Memory B cell (primary cell): ENCODE measurements around the gene ATXN7L1.
"Not testable (repeated sequence)": the region's sequence is repeated elsewhere in the genome, so short reads cannot be mapped to it uniquely, and the experiment has no call there.

Experiments
- ATAC-seq: fragments of 150-1000 bp; cut with Tn5 transposase; 2 replicates; pipeline ENCODE4 v1.10.0; 2021; ENCODE audit warnings: low read depth, mild to moderate bottlenecking, moderate library complexity
- DNase-seq, 2 donors: peaks; one replicate each; pipeline ENCODE4 v3.0.0; 2022; ENCODE audit warnings: low spot score in 2 of 2
- H3K27ac Mint-ChIP-seq: one replicate; pipeline ENCODE4 v1.8.0; 2022; ENCODE audit warnings: mild to moderate bottlenecking, moderate library complexity, mixed read lengths
- H3K27me3 Mint-ChIP-seq: one replicate; pipeline ENCODE4 v1.8.0; 2022; ENCODE audit warnings: mixed read lengths
- H3K36me3 Mint-ChIP-seq: one replicate; pipeline ENCODE4 v1.8.0; 2022; ENCODE audit warnings: mild to moderate bottlenecking, mixed read lengths
- H3K4me1 Mint-ChIP-seq: one replicate; pipeline ENCODE4 v1.8.0; 2022; ENCODE audit warnings: mixed read lengths
- H3K4me3 Mint-ChIP-seq: one replicate; pipeline ENCODE4 v1.8.0; 2022; ENCODE audit warnings: mild to moderate bottlenecking, moderate library complexity, mixed read lengths
- H3K9me3 Mint-ChIP-seq: one replicate; pipeline ENCODE4 v1.8.0; 2022; ENCODE audit warnings: mixed read lengths

Gene ATXN7L1

DNA sequence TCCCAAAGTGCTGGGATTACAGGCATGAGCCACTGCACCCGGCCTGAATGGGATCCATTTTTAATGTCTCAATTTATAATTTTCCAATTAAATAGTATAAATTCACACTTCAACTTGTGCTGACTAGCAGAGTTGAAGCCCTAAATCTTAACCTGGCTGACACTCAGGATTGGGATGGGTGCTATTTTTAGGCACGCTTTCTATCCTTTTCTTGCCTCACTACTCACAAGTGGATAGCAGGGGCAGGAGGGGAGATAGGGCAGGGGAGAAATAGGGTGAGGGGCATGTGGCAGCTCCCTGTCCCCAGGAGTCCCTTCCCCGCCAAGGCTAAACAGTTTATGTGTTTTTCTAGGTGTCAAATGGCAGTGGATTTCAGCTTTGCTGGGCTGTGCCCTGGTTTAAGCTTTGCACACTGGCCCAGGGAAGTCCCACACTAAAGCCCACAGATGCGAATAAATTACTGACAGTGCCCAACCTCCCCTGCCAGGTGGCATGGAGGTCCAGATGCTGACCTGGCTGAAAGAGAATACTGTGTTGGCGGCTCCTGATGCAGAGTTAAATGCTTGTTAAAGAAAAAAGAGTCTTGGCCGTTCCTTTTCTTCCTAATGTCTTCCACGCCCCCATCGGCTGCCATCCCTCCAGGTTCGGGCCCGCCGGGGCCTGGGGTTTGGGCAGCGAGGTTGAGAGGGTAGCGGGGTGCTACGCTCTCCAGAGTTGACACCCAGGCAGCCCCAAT lies 259.0 kb downstream of the ATXN7L1 start:
- DNase-seq (no peak), ATAC-seq (no peak)
- H3K27ac Mint-ChIP-seq: no peak overlapping the region
- no peaks in the 10 kb centered on the region for H3K27me3 Mint-ChIP-seq
- no peak overlapping the region for H3K4me3 Mint-ChIP-seq
- H3K36me3 Mint-ChIP-seq: peaks cover 34% of the 10 kb centered on the region
- H3K9me3 Mint-ChIP-seq: no peaks in the 10 kb centered on the region
- H3K4me1 Mint-ChIP-seq: no peaks in the 10 kb centered on the region

DNA sequence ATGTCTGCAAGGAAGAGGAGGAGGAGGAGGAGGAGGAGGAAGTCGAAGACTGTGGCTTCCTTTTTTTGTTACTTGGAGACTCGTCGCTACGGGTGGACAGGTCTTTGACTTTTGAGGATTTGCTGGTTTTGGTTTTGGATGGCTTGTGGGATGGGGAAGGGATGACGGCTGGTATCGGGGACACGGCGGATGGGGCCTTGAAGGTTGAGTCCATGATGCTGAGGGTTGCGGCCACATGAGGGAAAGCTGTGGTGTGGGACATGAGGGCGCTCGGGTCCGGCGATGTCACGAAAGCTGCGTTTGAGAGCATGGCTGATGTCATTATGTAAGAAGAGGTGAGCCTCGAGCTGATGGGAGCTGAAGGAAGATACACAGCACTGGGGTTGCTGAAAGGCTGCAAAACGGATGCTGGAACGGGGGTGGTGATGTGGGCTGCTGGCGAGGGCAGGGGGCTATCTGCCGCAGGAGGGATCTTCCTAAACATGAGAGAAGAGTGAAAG lies 262.0 kb downstream of the ATXN7L1 start:
- H3K9me3 Mint-ChIP-seq: no peaks in the 10 kb centered on the region
- no peaks in the 10 kb centered on the region for H3K4me1 Mint-ChIP-seq
- no peak overlapping the region for H3K4me3 Mint-ChIP-seq
- no peak overlapping the region for H3K27ac Mint-ChIP-seq
- no peaks in the 10 kb centered on the region for H3K27me3 Mint-ChIP-seq
- peaks cover 24% of the 10 kb centered on the region for H3K36me3 Mint-ChIP-seq
- no peak for DNase-seq
- ATAC-seq: no peak

DNA sequence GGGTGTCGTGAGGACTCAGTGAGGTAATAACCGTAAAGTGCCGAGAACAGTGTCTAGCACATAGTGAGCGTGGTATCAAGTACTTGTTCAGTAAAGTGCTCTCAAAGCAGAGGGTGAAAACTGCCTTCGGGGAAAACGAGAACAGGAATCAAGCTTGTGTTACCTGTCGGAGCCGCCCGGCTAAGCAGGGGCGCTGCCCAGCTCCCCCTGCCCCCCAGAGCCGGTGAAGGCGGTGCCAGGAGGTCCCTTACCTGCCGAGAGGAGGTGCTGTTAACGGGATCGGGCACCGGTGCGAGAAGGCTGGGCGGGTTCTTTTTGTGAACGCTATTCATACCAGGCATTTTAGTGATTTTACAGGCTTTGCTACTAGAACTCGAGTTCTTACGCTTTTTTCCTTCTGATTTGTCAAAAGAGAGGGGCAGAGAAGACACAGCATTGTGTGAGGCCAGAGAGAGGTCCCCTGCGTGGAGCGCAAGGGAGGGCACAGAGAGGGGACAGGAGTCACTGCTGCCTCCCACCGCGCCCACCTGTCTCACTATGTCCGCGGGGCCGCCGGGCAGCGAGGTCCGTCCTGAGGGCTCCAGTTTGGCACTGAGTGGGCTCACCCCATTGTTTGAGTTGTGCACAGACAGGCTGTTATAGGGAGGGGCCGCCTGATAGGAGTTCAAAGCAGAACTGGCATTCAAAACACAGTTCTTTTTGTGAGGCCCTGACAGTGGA lies 262.6 kb downstream of the ATXN7L1 start:
- Mint-ChIP-seq H3K36me3 (peaks cover 25% of the 10 kb centered on the region), H3K27ac (no peak overlapping the region), H3K4me3 (no peak overlapping the region), H3K4me1 (no peaks in the 10 kb centered on the region), H3K27me3 (no peaks in the 10 kb centered on the region), H3K9me3 (no peaks in the 10 kb centered on the region)
- no peak for ATAC-seq
- no peak for DNase-seq

DNA sequence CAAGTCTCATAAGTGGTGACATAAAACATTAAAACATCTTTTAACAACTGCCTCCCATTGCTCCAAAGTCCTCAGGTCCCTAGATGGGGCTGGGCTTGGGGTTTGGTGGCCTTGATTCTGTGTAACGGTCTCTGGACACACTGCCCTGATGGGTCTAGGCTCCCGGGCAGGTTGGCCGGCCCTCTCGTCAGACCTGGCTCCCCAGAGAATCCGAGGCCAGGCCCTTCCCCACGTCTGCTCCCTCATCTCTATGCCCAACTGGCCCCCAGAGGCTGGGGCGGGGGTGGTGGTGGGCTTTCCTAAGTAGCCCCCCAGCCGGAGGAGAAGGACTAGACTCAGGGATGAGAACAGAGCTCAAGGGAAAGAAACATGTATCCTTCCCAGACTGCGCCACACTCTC lies 263.6 kb downstream of the ATXN7L1 start:
- DNase-seq: no peak
- H3K27me3 Mint-ChIP-seq: no peaks in the 10 kb centered on the region
- no peak overlapping the region for H3K4me3 Mint-ChIP-seq
- H3K4me1 Mint-ChIP-seq: no peaks in the 10 kb centered on the region
- H3K27ac Mint-ChIP-seq: no peak overlapping the region
- peaks cover 20% of the 10 kb centered on the region for H3K36me3 Mint-ChIP-seq
- ATAC-seq: no peak
- H3K9me3 Mint-ChIP-seq: no peaks in the 10 kb centered on the region

DNA sequence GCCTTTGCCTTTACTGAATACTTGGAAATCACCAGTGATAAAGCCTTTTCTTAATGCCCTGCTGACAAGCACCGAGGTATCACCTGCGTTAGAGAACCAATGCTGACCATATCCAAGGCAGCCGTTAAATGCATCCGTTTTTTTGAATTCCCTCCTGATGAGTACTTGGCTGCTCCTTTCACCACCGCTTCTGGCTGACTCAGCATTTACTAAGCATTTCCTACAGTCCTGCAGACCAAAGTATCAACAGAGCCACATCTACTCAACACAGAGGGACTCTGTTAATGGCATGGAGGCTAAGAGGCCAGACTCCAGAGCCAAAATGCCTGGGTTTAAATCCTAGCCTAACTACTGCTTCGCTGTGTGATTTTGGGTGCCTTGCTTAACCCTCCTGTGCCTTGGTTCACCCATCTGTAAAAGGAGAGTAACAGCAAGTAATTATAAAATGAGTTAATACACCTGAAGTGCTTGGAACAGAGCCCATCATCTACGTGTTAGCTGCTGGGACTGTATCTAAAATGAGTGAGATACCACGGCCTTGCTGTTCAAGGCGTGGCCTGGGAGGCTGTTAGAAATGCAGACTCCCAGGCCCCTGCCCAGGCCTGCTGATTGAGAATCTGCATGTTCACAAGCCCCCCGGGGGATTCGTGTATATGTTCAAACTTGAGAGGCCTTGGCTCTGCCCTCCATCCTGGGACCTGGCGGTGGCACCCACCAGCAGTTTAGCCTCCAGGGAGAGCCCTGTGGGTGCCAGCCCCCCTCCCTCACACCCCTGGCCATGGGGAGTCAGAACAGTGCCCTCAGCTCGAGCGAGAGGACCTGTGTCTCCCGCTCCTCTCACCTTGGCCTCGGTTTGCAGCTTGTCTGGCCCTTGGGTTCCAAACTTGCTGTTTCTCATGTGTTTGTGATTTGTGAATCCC lies 264.3 kb downstream of the ATXN7L1 start:
- H3K36me3 Mint-ChIP-seq: peaks cover 23% of the 10 kb centered on the region
- ATAC-seq (no peak), DNase-seq (no peak)
- H3K27ac Mint-ChIP-seq: no peak overlapping the region
- H3K9me3 Mint-ChIP-seq: no peaks in the 10 kb centered on the region
- H3K27me3 Mint-ChIP-seq: no peaks in the 10 kb centered on the region
- no peaks in the 10 kb centered on the region for H3K4me1 Mint-ChIP-seq
- H3K4me3 Mint-ChIP-seq: no peak overlapping the region

DNA sequence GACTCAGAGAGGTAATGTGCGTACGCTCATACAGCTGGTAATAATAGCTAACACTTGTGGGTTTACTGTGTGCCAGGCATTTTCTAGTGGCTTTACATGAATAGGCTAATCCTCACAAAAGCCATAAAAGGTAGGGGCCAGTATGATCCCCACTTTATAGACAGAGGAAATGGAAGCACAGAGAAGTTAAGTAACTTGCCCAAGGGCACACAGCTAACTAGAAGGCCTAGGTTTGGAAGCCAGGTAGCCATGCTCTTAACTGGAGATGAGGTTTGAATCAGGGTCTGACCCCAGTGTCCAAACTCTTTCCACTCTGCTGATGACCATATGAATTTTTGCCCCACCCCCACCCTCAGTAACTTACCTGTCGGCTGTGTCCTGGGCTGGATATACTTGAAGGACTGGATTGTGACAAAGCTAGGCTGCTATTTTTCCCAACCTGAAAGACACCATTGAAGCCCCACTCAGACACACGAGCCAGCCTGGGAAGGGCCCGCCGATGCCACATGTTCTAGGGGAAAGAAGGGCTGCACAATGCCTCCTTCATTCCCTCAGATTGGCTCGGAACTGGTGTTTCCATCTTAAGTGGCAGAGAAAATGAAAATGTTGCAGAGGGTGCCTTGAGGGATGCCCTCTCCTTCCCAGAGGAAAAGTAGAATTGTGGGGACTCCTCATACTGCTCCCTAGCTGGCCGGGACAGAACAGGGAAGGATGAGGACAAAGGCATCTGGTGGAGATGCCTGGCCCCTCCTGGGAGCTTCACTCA lies 266.1 kb downstream of the ATXN7L1 start:
- H3K4me1 Mint-ChIP-seq: no peaks in the 10 kb centered on the region
- ATAC-seq: no peak
- no peak overlapping the region for H3K27ac Mint-ChIP-seq
- H3K9me3 Mint-ChIP-seq: no peaks in the 10 kb centered on the region
- no peak for DNase-seq
- H3K4me3 Mint-ChIP-seq: no peak overlapping the region
- peaks cover 18% of the 10 kb centered on the region for H3K36me3 Mint-ChIP-seq
- no peaks in the 10 kb centered on the region for H3K27me3 Mint-ChIP-seq

DNA sequence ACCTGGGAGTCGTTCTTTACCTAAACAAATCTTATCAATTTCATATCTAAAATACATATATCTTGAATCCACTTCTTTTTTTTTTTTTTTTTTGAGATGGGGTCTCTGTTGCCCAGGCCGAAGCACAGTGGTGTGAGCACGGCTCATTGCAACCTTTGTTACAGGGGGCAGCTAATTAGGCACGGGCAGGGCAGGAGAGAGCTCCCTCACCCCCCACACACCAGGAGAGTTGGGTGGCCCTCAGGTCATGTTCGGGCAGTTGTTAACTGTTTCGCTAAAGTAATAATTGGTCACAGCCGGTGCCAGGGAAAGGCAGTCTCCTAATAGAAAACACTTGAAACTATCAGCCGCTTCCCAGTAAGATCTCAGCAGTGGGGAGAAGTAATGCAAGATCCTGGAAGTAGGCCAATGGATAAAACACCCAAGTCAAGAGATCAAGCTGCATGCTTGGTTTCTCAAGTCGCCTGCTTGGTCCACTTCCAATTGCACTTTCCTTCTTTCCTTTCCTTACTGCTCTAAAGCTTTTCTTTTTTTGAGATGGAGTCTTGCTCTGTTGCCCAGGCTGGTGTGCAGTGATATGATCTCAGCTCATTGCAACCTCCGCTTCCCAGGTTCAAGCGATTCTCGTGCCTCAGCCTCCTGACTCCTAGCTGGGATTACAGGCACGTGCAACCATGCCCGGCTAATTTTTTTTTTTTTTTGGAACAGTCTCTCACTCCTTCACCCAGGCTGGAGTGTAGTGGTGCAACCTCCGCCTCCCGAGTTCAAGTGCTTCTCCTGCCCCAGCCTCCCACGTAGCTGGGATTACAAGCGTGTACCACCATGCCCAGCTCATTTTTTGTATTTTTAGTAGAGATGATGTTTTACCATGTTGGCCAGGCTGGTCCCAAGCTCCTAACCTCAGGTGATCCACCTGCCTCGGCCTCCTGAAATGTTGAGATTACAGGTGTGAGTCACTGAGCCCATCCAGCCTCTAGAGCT lies 273.8 kb downstream of the ATXN7L1 start:
- DNase-seq (no peak), ATAC-seq (no peak)
- Mint-ChIP-seq H3K27ac (no peak overlapping the region), H3K27me3 (no peaks in the 10 kb centered on the region), H3K4me1 (no peaks in the 10 kb centered on the region), H3K9me3 (no peaks in the 10 kb centered on the region), H3K36me3 (peaks cover 6% of the 10 kb centered on the region), H3K4me3 (no peak overlapping the region)

DNA sequence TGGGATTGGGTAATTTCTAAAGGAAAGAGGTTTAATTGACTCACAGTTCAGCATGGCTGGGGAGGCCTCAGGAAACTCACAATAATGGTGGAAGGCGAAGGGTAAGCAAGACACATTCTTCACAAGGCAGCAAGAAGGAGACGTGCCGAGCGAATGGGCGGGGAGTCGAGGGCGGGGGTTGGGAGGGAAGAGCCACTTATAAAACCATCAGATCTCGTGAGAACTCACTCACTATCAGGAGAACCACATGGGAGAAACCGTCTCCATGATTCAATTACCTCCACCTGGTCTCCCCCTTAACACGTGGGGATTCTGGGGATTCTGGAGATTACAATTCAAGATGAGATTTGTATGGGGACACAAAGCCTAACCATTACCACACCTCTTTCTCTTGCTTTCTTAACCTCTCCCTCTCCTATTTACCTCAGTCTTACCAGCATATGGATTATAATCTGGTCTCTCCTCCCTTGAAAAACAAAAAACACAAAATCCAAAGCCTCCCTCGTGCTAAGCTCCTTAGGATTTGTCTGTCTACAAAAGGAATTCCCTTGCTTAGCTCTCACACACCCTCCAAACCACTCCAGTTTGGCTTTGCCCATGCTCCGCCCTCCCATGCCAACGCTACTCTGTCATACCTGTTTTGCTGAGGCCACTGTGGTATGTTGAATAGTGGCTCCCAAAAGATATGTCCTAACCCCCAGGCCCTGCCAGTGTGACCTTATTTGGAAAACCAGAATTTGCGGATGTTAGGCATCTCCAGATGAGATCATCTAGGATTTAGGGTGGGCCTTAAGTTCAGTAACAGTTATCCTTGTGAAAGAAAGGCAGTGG lies 275.5 kb downstream of the ATXN7L1 start:
- Mint-ChIP-seq H3K9me3 (no peaks in the 10 kb centered on the region), H3K36me3 (peaks cover 3% of the 10 kb centered on the region), H3K27me3 (no peaks in the 10 kb centered on the region), H3K4me3 (no peak overlapping the region), H3K4me1 (no peaks in the 10 kb centered on the region), H3K27ac (no peak overlapping the region)
- DNase-seq: no peak
- no peak for ATAC-seq

DNA sequence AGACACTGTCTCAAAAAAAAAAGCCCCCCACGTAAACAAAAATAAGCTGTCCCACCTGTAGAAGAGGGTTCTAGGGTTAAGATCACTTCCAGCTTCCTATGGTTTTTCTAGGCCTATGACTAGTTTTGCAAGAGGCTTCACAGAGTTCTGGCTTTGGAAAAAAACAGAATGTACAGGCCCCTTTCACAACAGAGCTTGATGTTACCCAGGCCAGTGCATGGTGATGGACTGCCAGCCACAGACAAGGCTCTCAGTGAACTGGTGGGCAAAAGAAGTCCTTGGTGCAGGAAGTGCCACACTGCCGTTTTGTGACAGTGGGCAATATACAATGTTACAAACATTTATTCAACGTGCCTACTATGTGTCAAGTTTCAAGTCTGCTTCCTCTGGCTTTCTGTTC lies 276.8 kb downstream of the ATXN7L1 start:
- no peaks in the 10 kb centered on the region for H3K4me1 Mint-ChIP-seq
- DNase-seq (no peak), ATAC-seq (no peak)
- no peaks in the 10 kb centered on the region for H3K27me3 Mint-ChIP-seq
- H3K27ac Mint-ChIP-seq: no peak overlapping the region
- H3K9me3 Mint-ChIP-seq: no peaks in the 10 kb centered on the region
- H3K36me3 Mint-ChIP-seq: peaks cover 2% of the 10 kb centered on the region
- no peak overlapping the region for H3K4me3 Mint-ChIP-seq

DNA sequence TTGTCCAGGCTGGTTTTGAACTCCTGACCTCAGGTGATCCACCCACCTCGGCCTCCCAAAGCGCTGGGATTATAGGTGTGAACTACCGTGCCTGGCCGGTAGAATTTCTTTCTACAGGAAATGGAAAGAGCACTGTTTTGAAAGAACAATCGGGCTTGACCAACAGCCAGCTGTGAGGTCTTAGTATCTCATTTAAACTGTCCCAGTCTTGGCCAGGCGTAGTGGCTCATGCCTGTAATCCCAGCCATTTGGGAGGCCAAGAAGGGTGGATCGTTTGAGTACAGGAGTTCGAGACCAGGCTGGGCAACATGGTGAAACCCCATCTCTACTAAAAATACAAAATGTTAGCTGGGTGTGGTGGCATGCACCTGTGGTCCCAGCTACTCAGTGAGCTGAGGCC lies 277.3 kb downstream of the ATXN7L1 start:
- not testable (repeated sequence) for H3K27me3 Mint-ChIP-seq, DNase-seq, H3K4me1 Mint-ChIP-seq, H3K27ac Mint-ChIP-seq, H3K9me3 Mint-ChIP-seq, ATAC-seq, H3K4me3 Mint-ChIP-seq, H3K36me3 Mint-ChIP-seq

DNA sequence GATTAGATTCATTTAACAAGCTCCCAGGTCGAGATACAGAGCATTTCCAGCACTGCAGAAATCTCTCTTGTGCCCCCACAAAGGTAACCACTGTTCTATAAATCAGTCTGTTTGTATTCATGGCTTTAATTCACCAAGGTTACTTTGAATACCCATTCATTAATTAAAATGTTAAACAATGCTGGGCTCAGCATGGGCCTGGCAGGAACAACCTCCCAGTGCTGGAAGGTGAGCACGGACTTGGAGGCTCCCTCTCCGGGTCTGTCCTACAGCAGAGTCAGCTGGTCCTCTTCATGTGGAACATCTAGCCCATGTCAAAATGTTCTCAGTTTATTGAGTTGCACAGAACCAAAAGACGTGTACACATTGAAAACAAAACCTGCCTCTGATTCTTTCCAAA lies 279.5 kb downstream of the ATXN7L1 start:
- no peaks in the 10 kb centered on the region for H3K36me3 Mint-ChIP-seq
- no peak overlapping the region for H3K27ac Mint-ChIP-seq
- H3K27me3 Mint-ChIP-seq: no peaks in the 10 kb centered on the region
- H3K4me1 Mint-ChIP-seq: peaks cover 5% of the 10 kb centered on the region
- H3K9me3 Mint-ChIP-seq: no peaks in the 10 kb centered on the region
- DNase-seq: no peak
- H3K4me3 Mint-ChIP-seq: no peak overlapping the region
- no peak for ATAC-seq

DNA sequence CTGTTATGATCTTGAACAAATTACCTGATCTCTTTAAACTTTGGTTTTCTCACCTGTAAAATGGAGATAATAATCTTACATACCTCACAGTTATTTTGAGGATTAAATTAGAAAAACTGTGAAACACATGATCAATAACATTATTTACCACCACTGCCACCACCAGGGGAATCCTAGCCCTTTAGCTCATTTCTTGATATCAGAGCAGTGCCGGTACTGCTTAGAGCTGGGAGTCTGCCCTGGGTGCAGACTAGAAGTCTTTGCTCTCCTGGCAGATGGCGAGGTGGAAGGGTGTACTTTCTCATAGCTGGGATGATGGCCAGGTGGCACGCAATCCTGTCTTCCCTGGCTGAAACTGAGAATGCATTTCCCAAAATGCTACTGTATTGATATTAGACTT lies 282.4 kb downstream of the ATXN7L1 start:
- Mint-ChIP-seq H3K9me3 (no peaks in the 10 kb centered on the region), H3K27ac (peak overlapping the region; percentile 82), H3K4me3 (peak overlapping the region; percentile 74), H3K4me1 (peaks cover 9% of the 10 kb centered on the region), H3K27me3 (no peaks in the 10 kb centered on the region), H3K36me3 (no peaks in the 10 kb centered on the region)
- peak; percentile 31 for ATAC-seq
- no peak for DNase-seq
